ENCODE measurements around the gene RABEPK. TPM values are rescaled to one million over a fixed set of nuclear protein-coding genes. Genes with fewer than 3 reads are reported as not detected.
"Not testable (repeated sequence)": the region's sequence is repeated elsewhere in the genome, so short reads cannot be mapped to it uniquely, and the experiment has no call there.

The RABEPK gene
- total RNA-seq (2014; rRNA removed; shearing (Covaris generic); ENCODE audit: low replicate concordance), result 22.4 and 22.6 TPM in 2 replicates

- H3K36me3 ChIP-seq (ENCODE audit: insufficient read depth, low read length), result no peaks in the 10 kb centered on the region; the same call in 1 of the 2 replicates
- no peaks in the 10 kb centered on the region for H3K9me3 ChIP-seq (ENCODE audit: low read length)
- peak within 1 kb of the TSS; percentile 99 for H2AFZ ChIP-seq (ENCODE audit: low read length)
- peak within 1 kb of the TSS; percentile 87 for H3K9ac ChIP-seq (ENCODE audit: low read length)
- no peaks in the 10 kb centered on the region for H3K27me3 ChIP-seq (ENCODE audit: low read length)
- peak within 1 kb of the TSS; percentile 52 for H3K27ac ChIP-seq (ENCODE audit: low read length)
- DNase-seq, result peak; percentile 97
- H3K4me1 ChIP-seq (ENCODE audit: low read length), result peaks cover 12% of the 10 kb centered on the region
- peak within 1 kb of the TSS; percentile 94 for H3K4me2 ChIP-seq (ENCODE audit: low read depth, low read length, poor library complexity, severe bottlenecking)
- H3K4me3 ChIP-seq (ENCODE audit: low read length), result peak within 1 kb of the TSS; percentile 83
- no peaks in the 10 kb centered on the region for H4K20me1 ChIP-seq (ENCODE audit: insufficient read depth, low read depth, low read length)
- no peaks in the 10 kb centered on the region for H3K9me2 ChIP-seq (replicated peaks; ENCODE audit: insufficient read depth, low read length)
- H3K79me2 ChIP-seq (ENCODE audit: low read length), result peaks cover 11% of the 10 kb centered on the region
These were observed at the start of gene RABEPK for GRCh38 chr9:125200216-125201047. Gene RABEPK (plus strand): TSS chr9:125200542. CDS start chr9:125203014, 2,472 bp downstream.

GRCh38 chr9:125151730-125152129 is 48.6 kb upstream of the RABEPK start:
- Histone ChIP-seq H3K4me1 (ENCODE audit: low read length) (peaks cover 11% of the 10 kb centered on the region), H3K36me3 (ENCODE audit: insufficient read depth, low read length) (peaks cover 16% of the 10 kb centered on the region), H2AFZ (ENCODE audit: low read length) (no peak overlapping the region)

GRCh38 chr9:125153712-125154367 is 46.5 kb upstream of the RABEPK start:
- no peak overlapping the region for H3K4me2 ChIP-seq (ENCODE audit: low read depth, low read length, poor library complexity, severe bottlenecking)
- peaks cover 21% of the 10 kb centered on the region for H3K36me3 ChIP-seq (ENCODE audit: insufficient read depth, low read length)
- no peaks in the 10 kb centered on the region for H4K20me1 ChIP-seq (ENCODE audit: insufficient read depth, low read depth, low read length)
- DNase-seq, result no peak
- H3K9ac ChIP-seq (ENCODE audit: low read length), result no peak overlapping the region
- H3K9me3 ChIP-seq (ENCODE audit: low read length), result no peaks in the 10 kb centered on the region
- H3K4me1 ChIP-seq (ENCODE audit: low read length), result no peaks in the 10 kb centered on the region
- H3K79me2 ChIP-seq (ENCODE audit: low read length), result peaks cover 12% of the 10 kb centered on the region
- no peaks in the 10 kb centered on the region for H3K27me3 ChIP-seq (ENCODE audit: low read length)
- H3K9me2 ChIP-seq (replicated peaks; ENCODE audit: insufficient read depth, low read length), result no peaks in the 10 kb centered on the region
- H3K27ac ChIP-seq (ENCODE audit: low read length), result no peak overlapping the region
- no peak overlapping the region for H2AFZ ChIP-seq (ENCODE audit: low read length)
- H3K4me3 ChIP-seq (ENCODE audit: low read length), result no peak overlapping the region

More at GRCh38 chr9:125151730-125152129, 48.6 kb upstream of the RABEPK start:
- Histone ChIP-seq H3K9me3 (ENCODE audit: low read length) (no peaks in the 10 kb centered on the region), H3K4me2 (ENCODE audit: low read depth, low read length, poor library complexity, severe bottlenecking) (no peak overlapping the region), H4K20me1 (ENCODE audit: insufficient read depth, low read depth, low read length) (no peaks in the 10 kb centered on the region), H3K9me2 (replicated peaks; ENCODE audit: insufficient read depth, low read length) (no peaks in the 10 kb centered on the region), H3K27me3 (ENCODE audit: low read length) (no peaks in the 10 kb centered on the region), H3K79me2 (ENCODE audit: low read length) (0 out of 2 replicates have a peak, but pooled peaks cover 3% of the 10 kb centered on the region), H3K4me3 (ENCODE audit: low read length) (no peak overlapping the region), H3K9ac (ENCODE audit: low read length) (no peak overlapping the region), H3K27ac (ENCODE audit: low read length) (no peak overlapping the region)
- DNase-seq, result no peak

GRCh38 chr9:125156551-125156950 is 43.8 kb upstream of the RABEPK start:
- H3K4me3 ChIP-seq (ENCODE audit: low read length), result no peak overlapping the region
- DNase-seq, result no peak
- no peaks in the 10 kb centered on the region for H4K20me1 ChIP-seq (ENCODE audit: insufficient read depth, low read depth, low read length)
- H3K27me3 ChIP-seq (ENCODE audit: low read length), result no peaks in the 10 kb centered on the region
- H2AFZ ChIP-seq (ENCODE audit: low read length), result no peak overlapping the region
- no peak overlapping the region for H3K27ac ChIP-seq (ENCODE audit: low read length)
- H3K9me2 ChIP-seq (replicated peaks; ENCODE audit: insufficient read depth, low read length), result no peaks in the 10 kb centered on the region
- H3K9me3 ChIP-seq (ENCODE audit: low read length), result no peaks in the 10 kb centered on the region
- H3K4me1 ChIP-seq (ENCODE audit: low read length), result no peaks in the 10 kb centered on the region
- H3K79me2 ChIP-seq (ENCODE audit: low read length), result peaks cover 34% of the 10 kb centered on the region
- H3K36me3 ChIP-seq (ENCODE audit: insufficient read depth, low read length), result peaks cover 21% of the 10 kb centered on the region
- H3K9ac ChIP-seq (ENCODE audit: low read length), result no peak overlapping the region
- H3K4me2 ChIP-seq (ENCODE audit: low read depth, low read length, poor library complexity, severe bottlenecking), result no peak overlapping the region

GRCh38 chr9:125160750-125161149 is 39.6 kb upstream of the RABEPK start:
- Histone ChIP-seq H2AFZ (ENCODE audit: low read length) (no peak overlapping the region), H3K27ac (ENCODE audit: low read length) (no peak overlapping the region), H3K79me2 (ENCODE audit: low read length) (peaks cover 61% of the 10 kb centered on the region), H3K4me3 (ENCODE audit: low read length) (no peak overlapping the region), H3K9me3 (ENCODE audit: low read length) (no peaks in the 10 kb centered on the region), H3K36me3 (ENCODE audit: insufficient read depth, low read length) (peaks cover 5% of the 10 kb centered on the region; the same call in 1 of the 2 replicates), H4K20me1 (ENCODE audit: insufficient read depth, low read depth, low read length) (no peaks in the 10 kb centered on the region), H3K4me1 (ENCODE audit: low read length) (no peaks in the 10 kb centered on the region), H3K27me3 (ENCODE audit: low read length) (no peaks in the 10 kb centered on the region), H3K4me2 (ENCODE audit: low read depth, low read length, poor library complexity, severe bottlenecking) (no peak overlapping the region), H3K9me2 (replicated peaks; ENCODE audit: insufficient read depth, low read length) (no peaks in the 10 kb centered on the region), H3K9ac (ENCODE audit: low read length) (no peak overlapping the region)
- DNase-seq, result no peak

GRCh38 chr9:125161284-125161918 is 38.9 kb upstream of the RABEPK start:
- Histone ChIP-seq H3K36me3 (ENCODE audit: insufficient read depth, low read length) (peaks cover 5% of the 10 kb centered on the region; the same call in 1 of the 2 replicates), H3K9me3 (ENCODE audit: low read length) (no peaks in the 10 kb centered on the region), H3K79me2 (ENCODE audit: low read length) (peaks cover 68% of the 10 kb centered on the region), H2AFZ (ENCODE audit: low read length) (no peak overlapping the region), H3K4me1 (ENCODE audit: low read length) (no peaks in the 10 kb centered on the region), H3K27me3 (ENCODE audit: low read length) (no peaks in the 10 kb centered on the region), H3K4me2 (ENCODE audit: low read depth, low read length, poor library complexity, severe bottlenecking) (no peak overlapping the region), H3K9ac (ENCODE audit: low read length) (no peak overlapping the region), H3K4me3 (ENCODE audit: low read length) (no peak overlapping the region), H3K9me2 (replicated peaks; ENCODE audit: insufficient read depth, low read length) (no peaks in the 10 kb centered on the region), H3K27ac (ENCODE audit: low read length) (no peak overlapping the region), H4K20me1 (ENCODE audit: insufficient read depth, low read depth, low read length) (no peaks in the 10 kb centered on the region)
- no peak for DNase-seq

GRCh38 chr9:125162891-125163290 is 37.5 kb upstream of the RABEPK start:
- H3K4me3 ChIP-seq (ENCODE audit: low read length); H3K36me3 ChIP-seq (ENCODE audit: insufficient read depth, low read length); H3K27ac ChIP-seq (ENCODE audit: low read length); H3K9me3 ChIP-seq (ENCODE audit: low read length); H3K4me2 ChIP-seq (ENCODE audit: low read depth, low read length, poor library complexity, severe bottlenecking); H4K20me1 ChIP-seq (ENCODE audit: insufficient read depth, low read depth, low read length); H2AFZ ChIP-seq (ENCODE audit: low read length); DNase-seq; H3K27me3 ChIP-seq (ENCODE audit: low read length); H3K9me2 ChIP-seq (replicated peaks; ENCODE audit: insufficient read depth, low read length); H3K4me1 ChIP-seq (ENCODE audit: low read length); H3K9ac ChIP-seq (ENCODE audit: low read length): not testable (repeated sequence)
- H3K79me2 ChIP-seq (ENCODE audit: low read length), result peaks cover 71% of the 10 kb centered on the region

GRCh38 chr9:125166762-125167161 is 33.6 kb upstream of the RABEPK start:
- no peaks in the 10 kb centered on the region for H3K27me3 ChIP-seq (ENCODE audit: low read length)
- no peaks in the 10 kb centered on the region for H4K20me1 ChIP-seq (ENCODE audit: insufficient read depth, low read depth, low read length)
- H3K9me2 ChIP-seq (replicated peaks; ENCODE audit: insufficient read depth, low read length), result no peaks in the 10 kb centered on the region
- H3K36me3 ChIP-seq (ENCODE audit: insufficient read depth, low read length), result peaks cover 17% of the 10 kb centered on the region
- no peak overlapping the region for H3K4me2 ChIP-seq (ENCODE audit: low read depth, low read length, poor library complexity, severe bottlenecking)
- DNase-seq, result no peak
- H2AFZ ChIP-seq (ENCODE audit: low read length), result no peak overlapping the region
- H3K27ac ChIP-seq (ENCODE audit: low read length), result no peak overlapping the region
- H3K9me3 ChIP-seq (ENCODE audit: low read length), result no peaks in the 10 kb centered on the region
- H3K4me1 ChIP-seq (ENCODE audit: low read length), result no peaks in the 10 kb centered on the region
- no peak overlapping the region for H3K9ac ChIP-seq (ENCODE audit: low read length)
- H3K4me3 ChIP-seq (ENCODE audit: low read length), result no peak overlapping the region
- H3K79me2 ChIP-seq (ENCODE audit: low read length), result peaks cover 75% of the 10 kb centered on the region

Measured in Karpas-422 (cell line).